Measurements from ENCODE around the gene CRLF1.

CRLF1 gene, protein sequence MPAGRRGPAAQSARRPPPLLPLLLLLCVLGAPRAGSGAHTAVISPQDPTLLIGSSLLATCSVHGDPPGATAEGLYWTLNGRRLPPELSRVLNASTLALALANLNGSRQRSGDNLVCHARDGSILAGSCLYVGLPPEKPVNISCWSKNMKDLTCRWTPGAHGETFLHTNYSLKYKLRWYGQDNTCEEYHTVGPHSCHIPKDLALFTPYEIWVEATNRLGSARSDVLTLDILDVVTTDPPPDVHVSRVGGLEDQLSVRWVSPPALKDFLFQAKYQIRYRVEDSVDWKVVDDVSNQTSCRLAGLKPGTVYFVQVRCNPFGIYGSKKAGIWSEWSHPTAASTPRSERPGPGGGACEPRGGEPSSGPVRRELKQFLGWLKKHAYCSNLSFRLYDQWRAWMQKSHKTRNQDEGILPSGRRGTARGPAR

GRCh38 chr19:18606281-18607225 lies at the start of gene CRLF1:
CRLF1 (minus strand) TSS chr19:18606799; CDS start chr19:18606656, 143 bp downstream.
- H4K20me1 ChIP-seq (ENCODE audit: low read depth, low read length), result no peaks in the 10 kb centered on the region
- H3K4me2 ChIP-seq (ENCODE audit: low read depth, low read length, poor library complexity, severe bottlenecking), result no peak within 1 kb of the TSS
- H3F3A ChIP-seq (ENCODE audit: insufficient read depth), result no peaks in the 10 kb centered on the region
- peaks cover 8% of the 10 kb centered on the region; the same call in 1 of the 2 replicates for H3K27me3 ChIP-seq (ENCODE audit: low read length)
- H3K27ac ChIP-seq (ENCODE audit: low read depth, low read length), result no peak within 1 kb of the TSS
- H3K9ac ChIP-seq (ENCODE audit: low read length), result no peak within 1 kb of the TSS
- H3K36me3 ChIP-seq (ENCODE audit: low read length), result no peaks in the 10 kb centered on the region
- no peak within 1 kb of the TSS for H3K4me3 ChIP-seq (ENCODE audit: insufficient read depth, low read length, poor library complexity, severe bottlenecking)
- no peak within 1 kb of the TSS for H2AFZ ChIP-seq (ENCODE audit: low read depth, low read length, severe bottlenecking)
- TF ChIP-seq, protein P1, sequence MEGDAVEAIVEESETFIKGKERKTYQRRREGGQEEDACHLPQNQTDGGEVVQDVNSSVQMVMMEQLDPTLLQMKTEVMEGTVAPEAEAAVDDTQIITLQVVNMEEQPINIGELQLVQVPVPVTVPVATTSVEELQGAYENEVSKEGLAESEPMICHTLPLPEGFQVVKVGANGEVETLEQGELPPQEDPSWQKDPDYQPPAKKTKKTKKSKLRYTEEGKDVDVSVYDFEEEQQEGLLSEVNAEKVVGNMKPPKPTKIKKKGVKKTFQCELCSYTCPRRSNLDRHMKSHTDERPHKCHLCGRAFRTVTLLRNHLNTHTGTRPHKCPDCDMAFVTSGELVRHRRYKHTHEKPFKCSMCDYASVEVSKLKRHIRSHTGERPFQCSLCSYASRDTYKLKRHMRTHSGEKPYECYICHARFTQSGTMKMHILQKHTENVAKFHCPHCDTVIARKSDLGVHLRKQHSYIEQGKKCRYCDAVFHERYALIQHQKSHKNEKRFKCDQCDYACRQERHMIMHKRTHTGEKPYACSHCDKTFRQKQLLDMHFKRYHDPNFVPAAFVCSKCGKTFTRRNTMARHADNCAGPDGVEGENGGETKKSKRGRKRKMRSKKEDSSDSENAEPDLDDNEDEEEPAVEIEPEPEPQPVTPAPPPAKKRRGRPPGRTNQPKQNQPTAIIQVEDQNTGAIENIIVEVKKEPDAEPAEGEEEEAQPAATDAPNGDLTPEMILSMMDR (IDR thresholded peaks at IDR 0.05; ENCODE audit: insufficient read depth, low read length, poor library complexity, severe bottlenecking), result no peak
- TF ChIP-seq EZH2phosphoT487 (conservative IDR thresholded peaks at IDR 0.05; ENCODE audit: low read length), result no peak
- no peaks in the 10 kb centered on the region for H3K9me3 ChIP-seq (ENCODE audit: insufficient read depth, low read length)
- no peaks in the 10 kb centered on the region for H3K9me2 ChIP-seq (replicated peaks; ENCODE audit: insufficient read depth, low read length)
- H3K79me2 ChIP-seq (ENCODE audit: insufficient read depth, low read length), result no peaks in the 10 kb centered on the region

DNA sequence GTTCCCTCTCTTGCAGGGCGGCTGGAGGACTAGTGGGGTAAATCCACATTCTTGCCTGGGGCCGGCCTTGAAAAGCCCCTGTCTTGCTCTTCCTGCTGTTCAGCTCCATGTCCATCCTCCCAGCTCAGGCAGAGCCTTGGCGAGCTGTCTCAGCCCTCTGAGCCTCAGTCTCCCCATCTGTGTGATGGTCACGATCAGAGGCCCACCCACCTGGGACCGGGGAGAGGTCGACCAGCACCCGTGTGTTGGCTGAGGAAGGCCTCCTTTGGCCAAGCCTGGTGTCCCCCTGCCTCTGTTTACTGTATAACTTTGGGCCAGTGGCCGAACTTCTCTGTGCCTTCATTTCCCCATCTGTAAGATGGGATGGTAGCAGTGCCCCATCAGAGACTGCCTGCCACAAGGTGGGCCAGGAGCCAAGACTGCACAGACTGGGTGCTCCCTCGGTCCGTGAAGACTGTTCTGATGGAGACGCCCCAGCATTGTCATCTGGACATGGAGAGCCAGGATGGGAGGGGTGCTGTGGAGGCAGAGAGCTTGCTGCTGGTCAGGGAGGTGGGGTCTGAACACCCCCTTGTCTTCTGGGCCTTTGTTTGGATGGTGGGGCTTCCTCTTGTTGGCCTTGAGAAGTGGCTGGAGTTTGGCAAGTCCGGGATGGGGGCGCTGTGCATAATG lies 48.7 kb upstream of the CRLF1 start:
- no peak overlapping the region for H2AFZ ChIP-seq (ENCODE audit: low read depth, low read length, severe bottlenecking)
- no peaks in the 10 kb centered on the region for H3K27me3 ChIP-seq (ENCODE audit: low read length)
- H3K9me2 ChIP-seq (replicated peaks; ENCODE audit: insufficient read depth, low read length), result no peaks in the 10 kb centered on the region
- no peaks in the 10 kb centered on the region for H3K9me3 ChIP-seq (ENCODE audit: insufficient read depth, low read length)
- H3K27ac ChIP-seq (ENCODE audit: low read depth, low read length), result no peak overlapping the region
- no peaks in the 10 kb centered on the region for H3K36me3 ChIP-seq (ENCODE audit: low read length)
- TF ChIP-seq, protein P1 (IDR thresholded peaks at IDR 0.05; ENCODE audit: insufficient read depth, low read length, poor library complexity, severe bottlenecking), result no peak
- TF ChIP-seq EZH2phosphoT487 (conservative IDR thresholded peaks at IDR 0.05; ENCODE audit: low read length), result no peak
- H4K20me1 ChIP-seq (ENCODE audit: low read depth, low read length), result no peaks in the 10 kb centered on the region
- H3K4me3 ChIP-seq (ENCODE audit: insufficient read depth, low read length, poor library complexity, severe bottlenecking), result no peak overlapping the region
- no peaks in the 10 kb centered on the region for H3K79me2 ChIP-seq (ENCODE audit: insufficient read depth, low read length)
- H3F3A ChIP-seq (ENCODE audit: insufficient read depth), result no peaks in the 10 kb centered on the region
- H3K9ac ChIP-seq (ENCODE audit: low read length), result no peak overlapping the region
- H3K4me2 ChIP-seq (ENCODE audit: low read depth, low read length, poor library complexity, severe bottlenecking), result no peak overlapping the region

- Histone ChIP-seq H3K79me2 (ENCODE audit: insufficient read depth, low read length) (no peaks in the 10 kb centered on the region), H3K27ac (ENCODE audit: low read depth, low read length) (no peak overlapping the region), H4K20me1 (ENCODE audit: low read depth, low read length) (no peaks in the 10 kb centered on the region), H3K9ac (ENCODE audit: low read length) (no peak overlapping the region), H3K27me3 (ENCODE audit: low read length) (no peaks in the 10 kb centered on the region), H3K4me3 (ENCODE audit: insufficient read depth, low read length, poor library complexity, severe bottlenecking) (no peak overlapping the region), H3K9me2 (replicated peaks; ENCODE audit: insufficient read depth, low read length) (no peaks in the 10 kb centered on the region), H3K4me2 (ENCODE audit: low read depth, low read length, poor library complexity, severe bottlenecking) (no peak overlapping the region), H3K36me3 (ENCODE audit: low read length) (no peaks in the 10 kb centered on the region), H3F3A (ENCODE audit: insufficient read depth) (no peaks in the 10 kb centered on the region), H2AFZ (ENCODE audit: low read depth, low read length, severe bottlenecking) (no peak overlapping the region), H3K9me3 (ENCODE audit: insufficient read depth, low read length) (no peaks in the 10 kb centered on the region)
- TF ChIP-seq, protein P1 (IDR thresholded peaks at IDR 0.05; ENCODE audit: insufficient read depth, low read length, poor library complexity, severe bottlenecking), result no peak
- no peak for TF ChIP-seq EZH2phosphoT487 (conservative IDR thresholded peaks at IDR 0.05; ENCODE audit: low read length)
These were observed 47.9 kb upstream of the CRLF1 start for GRCh38 chr19:18654469-18654868.
